GM12801 (cell line): ENCODE data around the gene TLX2.

Experiments used
- TF ChIP-seq, protein P1 (sequence below): IDR thresholded peaks from one replicate; pipeline ENCODE4 v1.5.1; 2011; ENCODE audit warnings: control low read depth; ENCODE audit not compliant: insufficient read length; ENCODE audit errors: extremely low read depth

Gene TLX2

DNA sequence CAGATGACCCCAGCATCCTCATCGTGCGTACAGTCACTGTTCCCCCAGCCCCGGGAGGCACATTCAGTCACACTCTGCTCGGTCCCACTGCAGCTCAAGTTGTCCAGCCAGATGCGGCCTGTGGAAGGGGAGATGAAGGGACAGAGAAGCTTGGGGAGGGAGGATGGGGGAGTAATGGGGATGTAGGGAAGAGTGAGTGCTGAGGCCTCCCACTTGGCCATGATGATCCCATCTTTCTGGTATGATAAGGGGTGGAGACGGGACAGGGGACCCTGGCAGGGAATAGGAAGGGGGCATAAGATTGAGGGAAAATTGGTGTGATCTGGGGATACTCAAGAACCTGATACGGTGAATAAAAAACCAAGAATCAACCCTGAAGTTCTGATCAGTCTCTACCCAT is 36.0 kb downstream of the TLX2 start:
- TF ChIP-seq, protein P1, sequence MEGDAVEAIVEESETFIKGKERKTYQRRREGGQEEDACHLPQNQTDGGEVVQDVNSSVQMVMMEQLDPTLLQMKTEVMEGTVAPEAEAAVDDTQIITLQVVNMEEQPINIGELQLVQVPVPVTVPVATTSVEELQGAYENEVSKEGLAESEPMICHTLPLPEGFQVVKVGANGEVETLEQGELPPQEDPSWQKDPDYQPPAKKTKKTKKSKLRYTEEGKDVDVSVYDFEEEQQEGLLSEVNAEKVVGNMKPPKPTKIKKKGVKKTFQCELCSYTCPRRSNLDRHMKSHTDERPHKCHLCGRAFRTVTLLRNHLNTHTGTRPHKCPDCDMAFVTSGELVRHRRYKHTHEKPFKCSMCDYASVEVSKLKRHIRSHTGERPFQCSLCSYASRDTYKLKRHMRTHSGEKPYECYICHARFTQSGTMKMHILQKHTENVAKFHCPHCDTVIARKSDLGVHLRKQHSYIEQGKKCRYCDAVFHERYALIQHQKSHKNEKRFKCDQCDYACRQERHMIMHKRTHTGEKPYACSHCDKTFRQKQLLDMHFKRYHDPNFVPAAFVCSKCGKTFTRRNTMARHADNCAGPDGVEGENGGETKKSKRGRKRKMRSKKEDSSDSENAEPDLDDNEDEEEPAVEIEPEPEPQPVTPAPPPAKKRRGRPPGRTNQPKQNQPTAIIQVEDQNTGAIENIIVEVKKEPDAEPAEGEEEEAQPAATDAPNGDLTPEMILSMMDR: no peak

DNA sequence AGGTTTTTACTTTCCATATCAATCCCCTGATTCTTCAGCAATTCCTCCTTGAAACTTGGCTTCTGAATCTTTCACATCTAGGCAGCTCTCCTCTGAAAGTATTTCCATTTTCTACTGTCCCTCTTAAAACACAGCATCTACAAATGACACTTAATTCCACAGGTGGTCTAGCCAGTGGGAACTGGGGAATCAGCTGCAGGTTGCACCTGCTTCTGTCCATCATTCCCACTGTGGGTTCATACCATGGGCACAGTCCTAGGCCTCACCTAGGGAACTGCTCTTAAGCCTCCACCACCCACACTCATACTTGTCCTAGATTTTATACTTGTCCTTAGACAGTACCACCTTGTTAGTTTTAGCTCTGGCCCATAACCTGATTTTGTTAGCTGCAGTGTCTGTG is 37.3 kb downstream of the TLX2 start:
- TF ChIP-seq, protein P1: no peak

DNA sequence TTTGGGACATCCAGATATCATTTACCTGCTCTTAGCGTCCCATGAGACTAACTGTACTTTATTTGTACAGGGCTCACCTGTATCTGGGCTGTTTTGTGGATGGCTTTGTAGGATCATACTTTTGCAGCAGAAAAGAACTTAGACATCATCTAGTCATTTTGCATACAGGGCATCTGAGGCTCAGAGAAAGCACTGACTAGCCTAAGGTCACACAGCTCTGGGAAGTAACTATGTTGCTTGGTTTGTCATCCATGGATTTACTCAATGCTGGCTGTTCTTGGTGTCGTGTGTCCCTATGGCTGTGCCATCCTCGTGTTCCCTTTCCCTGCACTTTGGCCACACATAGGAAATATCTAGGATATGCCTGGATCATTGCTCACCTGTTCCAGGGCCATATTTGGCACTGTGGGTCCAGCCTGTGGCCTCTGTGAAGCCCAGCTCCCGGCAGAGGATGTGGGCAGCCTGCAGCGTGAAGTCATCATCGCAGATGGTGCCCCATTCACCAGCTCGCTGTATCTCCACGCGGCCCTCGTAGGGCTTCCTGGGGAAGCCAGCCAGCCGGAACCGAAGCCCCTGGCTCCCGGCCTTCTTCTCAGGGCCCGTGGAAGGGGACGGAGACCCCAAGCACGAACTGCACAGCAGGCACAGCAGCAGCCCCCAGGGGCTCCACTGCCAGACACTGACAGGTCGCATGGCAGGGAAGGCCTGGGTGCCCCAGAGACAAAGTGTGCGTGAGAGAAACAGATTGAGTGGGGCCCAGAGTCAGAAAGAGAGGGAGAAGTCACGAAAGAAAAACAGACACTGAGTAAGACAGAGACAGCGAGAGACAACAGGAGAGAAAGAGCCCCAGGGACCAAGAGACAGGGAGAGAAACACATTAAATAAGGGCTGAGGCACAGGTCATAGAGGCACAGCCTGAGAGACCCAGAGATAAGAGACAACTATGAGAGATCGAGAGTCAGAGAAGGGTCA is 38.0 kb downstream of the TLX2 start:
- TF ChIP-seq, protein P1: no peak

DNA sequence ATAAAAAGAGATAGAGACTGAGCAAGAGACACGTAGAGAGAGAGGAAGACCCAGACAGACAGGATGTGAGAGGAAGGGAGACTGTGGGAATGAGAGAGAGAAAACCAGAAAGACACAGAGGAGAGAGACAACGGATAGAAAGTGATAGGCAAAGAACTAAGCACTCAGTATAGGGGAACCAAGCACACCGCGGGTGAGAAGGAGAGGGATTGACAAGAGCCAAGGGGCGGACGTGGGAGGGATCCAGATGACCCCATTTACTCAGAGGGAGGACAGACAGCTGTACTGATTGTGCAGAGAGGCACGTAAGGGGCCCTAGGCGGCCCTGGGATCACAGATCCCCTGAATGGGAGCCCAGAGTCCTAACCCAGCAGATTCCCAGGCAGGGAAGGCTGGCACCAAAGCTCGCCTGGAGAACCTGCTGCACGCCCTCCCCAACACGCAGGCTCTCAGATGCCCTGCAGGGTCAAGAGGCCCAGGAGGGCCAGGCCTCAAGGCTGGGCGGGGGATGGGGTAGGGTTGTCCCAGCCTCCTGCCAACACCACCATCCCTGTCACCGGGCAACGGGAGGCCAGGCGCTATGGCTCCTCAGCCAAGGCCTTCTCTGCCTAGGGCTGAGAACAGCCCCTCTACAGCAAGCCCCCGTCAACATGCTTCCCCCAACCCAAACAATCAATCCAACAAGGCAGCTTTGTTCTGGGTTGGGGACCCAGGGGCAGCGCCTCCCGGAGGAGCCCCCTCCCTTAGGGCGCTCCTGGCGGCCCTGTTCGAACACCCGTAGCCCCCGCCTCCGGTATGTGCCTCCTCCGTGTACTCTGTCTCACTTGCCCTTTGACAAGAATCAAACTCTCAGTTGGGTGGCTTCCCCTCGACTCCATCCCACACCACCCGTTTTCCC is 38.9 kb downstream of the TLX2 start:
- TF ChIP-seq, protein P1: no peak

DNA sequence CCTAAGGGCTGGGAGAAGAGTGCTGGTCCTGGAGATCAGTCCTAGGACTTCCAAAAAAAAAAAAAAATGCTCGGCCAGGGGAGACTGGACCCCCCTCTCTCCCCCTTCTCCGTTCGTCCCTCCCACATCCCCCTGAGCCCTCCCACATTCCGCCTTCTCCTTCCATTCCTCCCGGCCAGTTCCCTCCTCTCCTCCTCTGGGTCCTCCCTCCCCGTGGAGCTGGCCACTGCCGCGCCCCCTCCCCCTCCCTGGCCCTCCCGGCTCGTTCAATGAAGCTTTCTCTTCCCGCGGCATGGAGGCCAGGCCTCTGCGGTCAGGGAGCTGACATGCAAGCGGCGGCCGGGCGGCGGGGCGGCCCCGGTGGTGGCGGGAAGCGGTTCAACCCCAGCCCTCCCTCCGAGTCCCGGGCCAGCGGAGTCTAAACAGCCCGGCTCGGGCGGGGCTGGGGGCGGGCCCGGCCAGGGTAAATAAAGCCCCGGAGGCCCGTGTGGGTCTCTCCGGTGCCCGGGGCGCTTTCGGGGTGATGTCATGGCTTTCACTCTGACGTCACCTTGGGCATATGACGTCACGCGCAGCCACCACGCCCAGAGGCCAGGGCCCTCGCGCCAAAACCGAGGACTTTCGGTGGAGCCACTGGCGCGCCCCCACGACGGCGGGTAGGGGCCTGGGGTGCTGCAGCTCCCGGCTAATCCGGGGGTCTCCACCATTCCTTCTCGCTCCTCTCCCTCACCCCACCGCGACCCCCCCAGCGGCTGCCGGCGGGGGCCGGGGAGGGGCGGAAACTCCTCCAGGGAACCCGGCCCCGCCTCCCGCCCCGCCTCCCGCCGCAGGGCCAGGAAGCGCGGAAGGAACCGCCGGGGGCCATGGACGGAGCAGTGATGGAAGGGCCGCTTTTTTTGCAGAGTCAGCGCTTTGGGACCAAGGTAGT is 39.9 kb downstream of the TLX2 start, which contains the start of the genes DOK1 and LOXL3:
Gene DOK1, plus strand, starts transcription at position 829 of the 928 bp plus-strand sequence. Its CDS starts 35 bp downstream, at position 864.
Gene LOXL3, minus strand, starts transcription at position 51 of the 928 bp plus-strand sequence. CDS start 1,308 bp downstream, outside the sequence.
- TF ChIP-seq, protein P1: no peak

DNA sequence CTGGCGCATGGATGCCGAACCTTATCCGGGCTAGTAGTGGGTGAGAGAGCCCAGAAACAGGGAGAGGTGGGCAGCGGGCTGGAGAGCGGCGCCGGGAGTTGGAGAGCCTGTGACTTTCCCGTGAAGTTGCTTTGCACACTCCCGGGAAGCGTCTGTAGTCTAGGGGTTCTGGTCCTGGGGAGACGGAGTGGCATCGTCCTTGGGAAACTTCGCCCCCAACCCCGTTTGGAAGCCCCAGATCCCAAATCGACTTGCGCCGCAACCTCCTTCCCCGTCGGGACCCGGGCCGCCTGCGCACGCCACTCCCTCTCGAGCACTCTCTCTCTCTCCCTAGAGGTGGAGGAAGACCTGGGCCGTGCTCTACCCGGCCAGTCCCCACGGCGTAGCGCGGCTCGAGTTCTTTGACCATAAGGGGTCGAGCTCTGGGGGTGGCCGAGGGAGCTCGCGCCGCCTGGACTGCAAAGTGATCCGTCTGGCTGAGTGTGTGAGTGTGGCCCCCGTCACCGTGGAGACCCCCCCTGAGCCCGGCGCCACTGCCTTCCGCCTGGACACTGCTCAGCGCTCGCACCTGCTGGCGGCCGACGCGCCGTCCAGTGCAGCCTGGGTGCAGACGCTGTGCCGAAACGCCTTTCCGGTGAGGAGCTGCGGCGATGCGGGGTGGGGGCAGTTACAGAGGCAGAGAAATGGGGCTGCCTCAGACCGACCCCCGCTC is 40.7 kb downstream of the TLX2 start:
- TF ChIP-seq, protein P1: no peak
